HG03354 (cell line): ENCODE data around the gene ACSL1.

Experiments
- ATAC-seq: cut with Tn5 transposase; IDR thresholded peaks from one replicate; pipeline ENCODE4 v1.9.1; 2021; ENCODE audit warnings: mild to moderate bottlenecking; ENCODE audit not compliant: unreplicated experiment, poor library complexity, severe bottlenecking

ACSL1 gene

GRCh38 chr4:184825896-184826690 lies at the start of gene ACSL1:
ACSL1 (minus strand) TSS chr4:184825968; CDS start chr4:184803514, 22,454 bp downstream.
- ATAC-seq: peak; percentile 83

GRCh38 chr4:184873054-184873453 lies 47.3 kb upstream of the ACSL1 start:
- ATAC-seq: no peak

GRCh38 chr4:184870718-184871117 lies 45.0 kb upstream of the ACSL1 start:
- no peak for ATAC-seq

DNA sequence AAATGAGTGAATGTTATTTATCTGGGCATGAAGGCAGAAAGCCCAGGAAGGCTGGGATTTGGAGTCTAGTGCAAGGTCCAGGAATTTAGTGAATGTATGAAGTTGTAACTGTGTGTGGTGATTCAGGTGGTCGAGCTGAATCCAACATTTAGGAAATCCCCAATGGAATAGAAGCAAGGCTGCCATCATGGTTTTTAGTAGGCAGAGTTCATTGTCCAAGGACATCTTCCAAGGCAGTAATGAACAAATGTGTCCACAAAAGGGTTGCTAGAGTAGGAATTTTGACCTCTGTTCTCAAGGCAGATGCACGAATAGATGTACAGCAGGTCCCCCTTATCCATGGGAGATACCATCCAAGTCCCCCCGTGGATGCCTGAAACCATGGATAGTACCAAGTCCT lies 42.9 kb upstream of the ACSL1 start:
- no peak for ATAC-seq

- no peak for ATAC-seq
These were observed 38.1 kb upstream of the ACSL1 start for GRCh38 chr4:184863916-184864315.

DNA sequence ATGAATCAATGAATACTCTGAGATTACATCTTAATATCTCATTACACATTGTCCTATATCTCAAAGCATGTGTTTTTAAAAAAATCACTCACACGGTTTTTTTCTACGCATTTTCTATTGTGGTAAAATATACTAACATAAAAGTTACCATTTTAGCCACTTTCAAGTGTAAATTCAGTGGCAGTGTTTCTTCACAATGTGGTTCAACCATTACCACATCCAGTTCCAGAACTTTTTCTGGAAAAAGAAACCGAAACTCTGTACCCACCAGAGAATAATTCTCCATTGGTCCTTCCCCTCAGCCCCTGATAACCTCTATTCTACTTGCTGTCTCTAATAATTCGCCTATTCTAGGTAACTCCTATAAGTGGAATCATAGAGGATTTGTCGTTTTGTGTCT lies 35.3 kb upstream of the ACSL1 start:
- ATAC-seq: no peak

- ATAC-seq: peak; percentile 75
These were observed 34.4 kb upstream of the ACSL1 start for GRCh38 chr4:184860018-184860779.

GRCh38 chr4:184857441-184858121 lies 31.8 kb upstream of the ACSL1 start:
- no peak for ATAC-seq

GRCh38 chr4:184856277-184856609 lies 30.5 kb upstream of the ACSL1 start:
- ATAC-seq: no peak

GRCh38 chr4:184854673-184855072 lies 28.9 kb upstream of the ACSL1 start:
- ATAC-seq: peak; percentile 37

DNA sequence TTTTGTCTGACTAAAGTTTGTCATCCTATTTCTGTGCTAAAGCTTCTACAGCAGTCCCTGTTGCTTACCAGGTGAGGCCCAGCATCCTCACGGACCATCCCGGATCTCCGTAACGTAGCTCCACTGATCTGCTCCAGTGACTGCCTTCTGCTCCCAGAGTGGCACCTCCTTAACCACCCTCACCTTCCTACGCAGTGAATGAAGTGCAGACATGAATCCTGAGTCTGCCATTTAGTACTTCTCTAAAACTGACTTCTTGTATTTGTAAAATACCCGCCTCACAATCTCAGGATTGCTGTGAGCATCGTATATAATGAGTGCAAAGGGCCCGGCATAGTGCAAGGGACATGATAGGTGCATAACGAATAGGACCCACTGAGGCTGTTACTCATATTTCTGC lies 27.7 kb upstream of the ACSL1 start:
- ATAC-seq: no peak

GRCh38 chr4:184851886-184852285 lies 26.1 kb upstream of the ACSL1 start:
- no peak for ATAC-seq

DNA sequence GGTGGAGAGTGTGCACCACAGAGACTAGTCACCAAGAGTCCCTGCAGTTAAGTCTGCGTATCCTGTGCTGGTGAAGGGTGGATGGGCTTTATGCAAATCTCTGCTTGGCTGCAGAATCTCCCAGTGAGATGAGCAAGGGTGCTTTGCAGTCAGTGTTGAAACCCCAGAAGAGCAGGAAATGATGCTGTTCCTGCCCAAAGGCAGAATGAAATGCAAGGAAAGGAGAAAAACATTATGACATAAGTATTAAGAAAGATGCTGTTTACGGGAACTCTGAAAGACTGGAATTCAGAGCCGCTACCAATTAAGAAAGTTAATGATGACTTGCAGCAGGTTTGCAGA lies 25.4 kb upstream of the ACSL1 start:
- peak; percentile 80 for ATAC-seq

DNA sequence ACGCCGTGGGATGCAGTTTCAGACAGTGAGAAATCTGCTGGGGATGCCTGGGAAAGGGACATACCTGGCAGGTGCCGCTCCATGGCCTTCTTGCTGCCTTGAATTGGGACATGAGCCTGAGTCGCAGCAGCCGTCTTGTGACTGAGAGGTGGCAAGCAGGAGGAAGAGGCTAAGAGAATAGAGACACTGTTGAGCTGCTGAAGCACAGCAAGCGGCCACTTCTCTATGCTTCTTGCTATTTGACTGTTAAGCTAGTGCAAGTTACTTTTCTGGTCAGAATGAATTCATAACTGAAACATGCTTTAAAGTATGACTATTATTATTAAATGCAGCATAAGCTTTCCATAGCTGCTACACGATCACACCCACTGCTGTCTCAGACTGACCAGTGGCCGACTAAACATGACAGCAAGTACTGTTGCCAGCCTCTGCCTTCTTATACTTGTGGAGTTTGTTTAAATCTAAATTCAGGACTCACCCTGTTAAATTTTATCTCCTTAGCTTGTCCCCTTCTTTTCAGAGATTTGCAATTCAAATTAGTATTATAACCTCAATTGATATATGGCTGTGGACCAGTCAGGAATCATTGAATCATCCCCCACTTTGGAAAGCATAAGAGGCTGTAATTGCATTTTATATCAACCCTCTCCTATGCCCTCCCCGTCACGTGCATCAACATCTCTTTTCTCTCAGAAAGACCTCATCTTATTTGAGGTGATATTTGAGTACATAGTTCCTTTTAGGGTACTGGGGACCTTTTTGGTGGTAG lies 24.8 kb upstream of the ACSL1 start:
- ATAC-seq: peak; percentile 42

DNA sequence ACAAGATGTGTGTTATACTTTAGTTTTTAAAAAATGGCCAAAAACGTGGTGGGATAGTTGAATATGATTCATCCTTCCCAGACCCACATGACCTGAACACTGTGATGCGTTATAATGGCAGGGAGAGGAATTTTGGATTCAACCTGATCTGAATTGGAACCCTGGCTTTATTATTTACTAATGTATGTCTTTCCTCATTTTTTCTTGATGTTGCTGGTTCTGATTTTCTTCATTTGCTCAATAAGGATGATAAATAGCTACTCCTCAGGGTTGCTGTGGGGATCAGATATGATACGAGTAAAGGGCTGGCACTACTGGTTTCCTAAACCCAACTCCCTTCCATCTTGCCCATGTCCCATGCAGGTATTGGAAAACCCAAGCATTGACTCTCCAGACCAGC lies 24.2 kb upstream of the ACSL1 start:
- ATAC-seq: no peak

DNA sequence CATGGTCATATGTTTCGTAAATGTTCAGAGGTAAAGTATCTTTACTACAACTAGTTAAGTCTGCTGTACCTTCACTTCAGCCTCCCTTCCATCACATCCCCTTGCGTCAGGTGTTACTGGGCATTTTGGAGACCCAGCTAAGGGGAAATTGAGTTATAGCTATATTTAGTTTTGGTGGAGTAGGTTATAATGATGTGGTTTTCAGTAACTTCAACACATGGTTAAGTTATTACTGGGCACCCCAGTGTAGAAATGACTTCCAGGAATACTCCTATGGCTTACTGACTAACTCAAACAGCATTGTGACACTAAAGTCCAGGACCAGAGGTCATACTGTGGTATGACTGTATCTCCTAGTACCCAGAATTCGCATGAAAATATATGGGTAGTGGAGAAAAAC lies 23.4 kb upstream of the ACSL1 start:
- ATAC-seq: peak; percentile 20

DNA sequence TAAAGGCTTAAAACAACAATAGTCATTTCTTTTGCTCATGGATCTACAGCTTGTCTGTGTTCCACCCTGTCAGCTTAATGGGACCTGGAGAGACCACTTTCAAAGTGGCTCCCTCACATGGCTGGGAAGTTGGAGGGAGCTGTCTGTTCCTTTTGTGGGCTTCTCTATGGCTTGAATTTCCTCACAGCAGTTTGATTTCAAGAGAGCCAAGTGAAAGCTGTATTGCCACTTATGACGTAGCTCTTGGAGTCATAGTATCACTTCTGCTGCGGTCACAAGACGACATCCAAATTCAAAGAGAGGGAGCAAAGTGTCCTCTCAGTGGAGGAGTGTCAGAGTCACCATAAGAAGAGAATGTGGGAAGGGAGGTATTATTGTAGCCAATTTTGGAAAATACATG lies 22.7 kb upstream of the ACSL1 start:
- no peak for ATAC-seq

DNA sequence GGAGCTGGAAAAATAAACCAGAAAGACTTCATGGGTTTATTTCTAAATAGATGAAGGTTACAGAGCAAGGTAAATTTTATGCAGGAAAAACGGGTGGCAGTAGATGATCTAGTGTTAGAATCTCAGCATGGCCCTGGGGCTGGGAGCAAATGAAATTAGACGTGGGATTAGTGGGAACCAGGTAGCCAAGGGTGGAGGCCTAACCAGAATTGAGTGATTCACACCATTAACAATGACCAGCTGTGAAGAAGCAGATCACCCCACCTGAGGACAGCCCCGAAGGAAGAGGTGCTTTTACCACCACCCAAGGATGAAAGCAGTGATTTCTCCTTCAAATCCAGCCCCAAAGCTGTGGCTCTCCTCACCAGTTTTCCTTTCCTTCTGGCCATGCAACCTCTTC lies 20.8 kb upstream of the ACSL1 start:
- ATAC-seq: no peak

DNA sequence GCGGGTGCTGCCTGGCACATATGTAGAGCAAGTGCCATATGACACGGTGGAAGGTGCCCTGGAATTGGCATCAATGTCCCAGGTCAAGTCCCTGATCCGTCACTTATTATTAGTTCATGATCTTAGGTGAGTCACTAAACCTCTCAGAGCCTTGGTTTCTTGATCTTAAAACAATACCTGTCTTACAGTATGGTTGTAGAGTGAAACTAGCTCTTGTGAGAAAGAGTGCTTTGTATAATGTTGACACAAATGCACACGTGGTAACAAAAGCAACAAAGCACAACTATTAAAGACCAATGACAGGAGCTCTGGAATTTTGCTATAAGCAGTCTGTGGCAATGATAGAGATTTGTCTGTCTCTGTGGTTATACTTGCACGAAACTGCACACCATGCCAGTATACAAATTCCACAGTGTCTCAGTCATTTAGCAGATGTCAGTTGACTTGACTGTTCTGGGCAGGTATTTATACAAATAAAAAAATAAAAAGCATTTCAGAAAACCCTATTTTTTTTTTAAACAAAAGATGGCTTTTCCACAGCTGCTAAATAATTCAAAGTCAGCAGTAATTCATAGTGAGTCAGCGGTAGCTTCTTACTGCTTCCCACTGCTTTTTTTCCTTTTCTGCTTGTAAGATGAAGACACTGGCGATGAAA lies 19.7 kb upstream of the ACSL1 start:
- peak; percentile 57 for ATAC-seq

GRCh38 chr4:184844742-184845141 lies 19.0 kb upstream of the ACSL1 start:
- no peak for ATAC-seq
